ENCODE results near the gene CLEC10A.
"Not testable (repeated sequence)": the region's sequence is repeated elsewhere in the genome, so short reads cannot be mapped to it uniquely, and the experiment has no call there.

The CLEC10A gene, protein sequence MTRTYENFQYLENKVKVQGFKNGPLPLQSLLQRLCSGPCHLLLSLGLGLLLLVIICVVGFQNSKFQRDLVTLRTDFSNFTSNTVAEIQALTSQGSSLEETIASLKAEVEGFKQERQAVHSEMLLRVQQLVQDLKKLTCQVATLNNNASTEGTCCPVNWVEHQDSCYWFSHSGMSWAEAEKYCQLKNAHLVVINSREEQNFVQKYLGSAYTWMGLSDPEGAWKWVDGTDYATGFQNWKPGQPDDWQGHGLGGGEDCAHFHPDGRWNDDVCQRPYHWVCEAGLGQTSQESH

DNA sequence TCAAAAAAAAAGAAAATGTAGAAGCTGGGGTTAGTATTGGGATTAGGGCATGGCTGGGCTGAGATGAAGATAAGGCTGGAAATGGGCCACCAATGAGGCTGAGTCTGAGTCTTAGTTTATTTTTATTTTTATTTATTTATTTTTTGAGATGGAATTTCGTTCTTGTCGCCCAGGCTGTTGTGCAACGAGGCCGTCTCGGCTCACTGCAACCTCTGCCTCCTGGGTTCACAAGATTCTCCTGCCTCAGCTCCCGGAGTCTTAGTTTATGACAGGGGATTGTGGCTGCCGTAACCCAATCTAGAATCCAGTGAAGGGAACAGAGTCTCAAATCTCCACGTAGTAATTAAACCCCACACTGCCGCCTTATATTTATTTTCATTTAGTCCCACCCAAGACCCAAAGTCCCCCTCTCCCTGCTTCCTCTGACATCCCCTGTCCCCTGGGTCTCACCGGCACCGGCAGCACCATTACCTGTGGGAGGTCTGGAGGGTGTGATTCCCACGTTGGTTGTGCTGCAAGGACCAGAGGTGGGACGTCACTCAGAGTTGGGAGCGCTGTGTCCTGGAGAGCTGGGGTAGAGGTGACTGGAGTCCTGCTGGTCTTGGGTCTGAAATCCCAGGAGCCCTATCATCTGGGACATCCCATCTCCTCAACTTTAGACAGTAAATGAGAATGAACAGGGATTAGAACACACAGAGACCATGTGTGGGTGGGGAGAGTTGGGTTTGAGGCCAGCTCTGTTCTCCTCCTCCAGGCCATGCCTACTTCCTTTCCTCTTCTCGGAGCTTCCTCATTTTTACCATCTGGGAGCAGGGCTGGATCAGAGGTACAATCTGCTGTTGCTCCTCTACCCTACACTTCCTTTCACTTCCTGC is at the start of gene CLEC10A:
Gene CLEC10A (minus strand): TSS at position 671 of the 875 bp plus-strand sequence. CDS start 1,439 bp downstream, outside the sequence.
- DNase-seq: no peak

DNA sequence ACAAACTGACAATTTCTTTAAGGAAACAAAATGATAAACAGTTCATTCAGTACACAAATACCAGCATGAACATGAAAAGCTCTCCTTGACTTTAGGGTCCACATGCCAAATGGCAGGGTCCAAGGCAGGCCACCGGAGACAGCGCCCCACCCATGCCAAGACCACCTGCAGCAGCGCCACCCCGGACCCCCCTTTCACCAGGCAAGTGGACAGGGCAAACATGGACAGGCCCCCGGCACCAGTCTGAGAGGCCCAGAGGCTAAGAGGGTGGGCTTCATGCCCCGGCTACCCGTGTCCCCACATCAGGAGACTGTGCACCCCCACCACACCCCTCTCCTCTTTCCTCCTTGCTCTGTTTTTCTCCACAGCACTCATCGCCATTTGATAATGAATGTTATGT is 49.3 kb upstream of the CLEC10A start:
- no peak for DNase-seq

DNA sequence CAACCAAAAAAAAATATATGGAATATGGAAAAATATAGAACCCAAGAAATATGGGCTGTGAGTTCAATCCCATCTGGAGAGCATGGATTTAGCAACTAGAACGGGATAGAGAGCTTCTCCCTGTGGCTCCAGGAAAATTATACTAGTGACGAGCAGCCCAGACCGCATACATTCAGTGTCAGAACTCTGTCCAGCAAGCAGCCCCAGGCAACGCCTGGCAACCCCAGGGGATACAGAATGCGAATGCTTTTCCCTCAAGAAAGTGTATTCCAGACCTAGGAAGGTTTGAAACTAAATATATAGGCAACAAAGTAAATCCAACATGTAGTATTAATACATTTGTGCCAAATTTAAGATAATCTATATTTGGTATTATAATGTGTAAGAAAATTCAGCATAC is 48.1 kb upstream of the CLEC10A start:
- DNase-seq: no peak

DNA sequence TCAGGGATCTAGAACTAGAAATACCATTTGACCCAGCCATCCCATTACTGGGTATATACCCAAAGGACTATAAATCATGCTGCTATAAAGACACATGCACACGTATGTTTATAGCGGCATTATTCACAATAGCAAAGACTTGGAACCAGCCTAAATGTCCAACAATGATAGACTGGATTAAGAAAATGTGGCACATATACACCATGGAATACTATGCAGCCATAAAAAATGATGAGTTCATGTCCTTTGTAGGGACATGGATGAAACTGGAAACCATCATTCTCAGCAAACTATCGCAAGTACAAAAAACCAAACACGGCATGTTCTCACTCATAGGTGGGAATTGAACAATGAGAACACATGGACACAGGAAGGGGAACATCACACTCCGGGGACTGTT is 47.5 kb upstream of the CLEC10A start:
- DNase-seq: not testable (repeated sequence)

DNA sequence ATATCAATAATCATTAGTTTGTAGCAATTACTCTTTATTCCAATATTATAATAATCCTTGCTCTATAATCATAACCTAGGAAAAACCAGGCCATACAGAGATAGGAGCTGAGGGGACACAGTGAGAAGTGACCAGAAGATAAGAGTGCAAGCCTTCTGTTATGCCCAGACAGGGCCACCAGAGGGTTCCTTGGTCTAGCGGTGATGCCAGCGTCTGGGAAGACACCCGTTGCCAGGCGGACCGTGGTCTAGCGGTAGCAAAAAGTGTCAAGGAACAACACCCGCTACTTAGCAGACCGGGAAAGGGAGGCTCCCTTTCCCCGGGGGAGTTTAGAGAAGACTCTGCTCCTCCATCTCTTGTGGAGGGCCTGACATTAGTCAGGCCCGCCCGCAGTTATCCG is 46.3 kb upstream of the CLEC10A start:
- not testable (repeated sequence) for DNase-seq

DNA sequence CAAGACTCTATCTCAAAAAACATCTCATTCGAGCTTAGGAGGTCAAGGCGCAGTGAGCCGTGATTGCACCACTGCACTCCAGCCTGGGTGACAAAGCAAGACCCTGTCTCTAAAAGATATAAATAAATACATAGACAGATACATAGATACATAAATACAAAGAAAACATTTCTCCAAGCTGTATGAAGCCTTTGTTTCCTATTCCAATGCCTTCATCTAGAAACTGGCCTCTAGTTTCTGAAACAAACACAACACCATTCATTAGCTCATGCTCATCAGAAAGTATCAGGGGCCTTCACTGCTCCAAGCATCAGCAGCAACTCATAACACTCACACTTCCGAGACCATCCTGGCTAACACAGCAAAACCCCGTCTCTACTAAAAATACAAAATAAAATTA is 44.9 kb upstream of the CLEC10A start:
- no peak for DNase-seq

DNA sequence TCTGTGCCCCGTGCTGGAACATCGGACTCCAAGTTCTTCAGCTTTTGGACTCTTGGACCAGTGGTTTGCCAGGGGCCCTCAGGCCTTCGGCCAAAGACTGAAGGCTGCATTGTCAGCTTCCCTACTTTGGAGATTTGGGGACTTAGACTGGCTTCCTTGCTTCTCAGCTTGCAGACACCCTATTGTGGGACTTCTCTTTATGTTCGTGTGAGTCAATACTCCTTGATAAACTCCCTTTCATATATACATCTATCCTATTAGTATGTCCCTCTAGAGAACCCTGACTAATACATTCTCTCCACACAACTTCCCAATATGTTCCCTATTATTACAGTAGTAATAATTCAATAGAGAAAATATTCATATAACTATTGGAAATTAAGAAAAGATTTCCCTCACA is 43.8 kb upstream of the CLEC10A start:
- DNase-seq: no peak

DNA sequence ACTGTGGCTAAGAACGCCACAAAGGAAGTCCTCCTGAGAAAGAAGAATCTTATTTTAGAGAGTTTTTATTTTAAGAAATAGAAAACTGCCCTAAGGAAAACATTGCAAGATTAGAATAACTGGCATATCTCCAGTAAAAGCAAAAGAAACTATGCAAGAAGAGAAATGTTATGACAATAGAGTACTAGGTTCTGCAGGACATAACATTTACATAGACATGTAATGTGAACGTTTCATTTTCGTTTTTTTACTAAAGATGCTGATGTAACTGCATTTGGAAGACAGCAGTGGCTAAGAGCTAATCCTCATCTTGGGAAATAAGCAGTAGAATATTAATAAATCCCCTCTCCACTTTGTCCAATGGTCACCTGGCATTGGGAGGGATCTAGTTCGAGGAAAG is 42.3 kb upstream of the CLEC10A start:
- no peak for DNase-seq

DNA sequence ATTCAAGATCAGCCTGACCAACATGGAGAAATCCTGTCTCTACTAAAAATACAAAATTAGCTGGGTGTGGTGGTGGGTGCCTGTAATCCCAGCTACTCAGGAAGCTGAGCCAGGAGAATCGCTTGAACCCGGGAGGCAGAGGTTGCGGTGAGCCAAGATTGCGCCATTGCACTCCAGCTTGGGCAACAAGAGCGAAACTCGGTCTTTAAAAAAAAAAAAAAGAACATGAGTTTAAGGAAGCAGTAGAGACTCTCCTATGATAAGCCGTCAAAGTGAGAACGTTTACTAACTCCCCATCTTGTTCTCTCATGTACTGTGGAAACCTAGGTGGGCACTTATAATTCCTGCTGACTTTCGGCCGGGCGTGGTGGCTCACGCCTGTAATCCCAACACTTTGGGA is 40.6 kb upstream of the CLEC10A start:
- not testable (repeated sequence) for DNase-seq

DNA sequence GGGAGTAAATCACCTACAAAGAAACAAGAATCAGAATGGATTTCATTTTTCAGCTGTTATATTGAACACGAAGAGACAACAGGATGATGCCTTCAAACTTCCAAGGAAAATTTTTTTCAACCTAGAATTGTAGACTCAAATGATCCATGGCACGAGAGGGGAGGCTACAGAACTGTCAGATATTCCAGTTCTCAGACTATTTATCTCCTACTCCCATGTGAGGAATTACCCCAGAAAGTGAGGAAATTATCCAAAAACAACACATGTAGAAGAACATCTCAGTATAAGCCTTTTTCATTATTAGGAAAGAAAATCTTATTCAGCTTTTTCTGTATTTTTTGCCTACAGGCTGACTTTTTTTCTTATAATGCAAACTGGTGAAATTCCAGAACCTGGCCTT is 40.1 kb upstream of the CLEC10A start:
- no peak for DNase-seq

DNA sequence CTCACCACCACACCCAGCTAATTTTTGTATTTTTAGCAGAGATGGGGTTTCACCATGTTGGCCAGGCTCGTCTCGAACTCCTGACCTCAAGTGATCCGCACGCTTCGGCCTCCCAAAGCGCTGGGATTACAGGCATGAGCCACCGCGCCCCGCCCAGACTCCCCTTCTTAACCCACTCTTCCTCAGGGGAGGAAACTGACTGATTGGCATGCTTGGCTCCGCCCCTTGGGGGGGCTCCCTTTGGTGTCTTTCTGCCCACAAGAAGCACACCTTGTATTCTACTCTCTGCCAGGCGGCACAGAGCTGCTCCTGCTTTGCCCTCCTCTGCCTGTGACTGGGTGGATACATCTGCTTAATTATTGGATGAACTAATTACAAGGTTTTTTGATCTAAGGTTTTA is 39.3 kb upstream of the CLEC10A start:
- no peak for DNase-seq

DNA sequence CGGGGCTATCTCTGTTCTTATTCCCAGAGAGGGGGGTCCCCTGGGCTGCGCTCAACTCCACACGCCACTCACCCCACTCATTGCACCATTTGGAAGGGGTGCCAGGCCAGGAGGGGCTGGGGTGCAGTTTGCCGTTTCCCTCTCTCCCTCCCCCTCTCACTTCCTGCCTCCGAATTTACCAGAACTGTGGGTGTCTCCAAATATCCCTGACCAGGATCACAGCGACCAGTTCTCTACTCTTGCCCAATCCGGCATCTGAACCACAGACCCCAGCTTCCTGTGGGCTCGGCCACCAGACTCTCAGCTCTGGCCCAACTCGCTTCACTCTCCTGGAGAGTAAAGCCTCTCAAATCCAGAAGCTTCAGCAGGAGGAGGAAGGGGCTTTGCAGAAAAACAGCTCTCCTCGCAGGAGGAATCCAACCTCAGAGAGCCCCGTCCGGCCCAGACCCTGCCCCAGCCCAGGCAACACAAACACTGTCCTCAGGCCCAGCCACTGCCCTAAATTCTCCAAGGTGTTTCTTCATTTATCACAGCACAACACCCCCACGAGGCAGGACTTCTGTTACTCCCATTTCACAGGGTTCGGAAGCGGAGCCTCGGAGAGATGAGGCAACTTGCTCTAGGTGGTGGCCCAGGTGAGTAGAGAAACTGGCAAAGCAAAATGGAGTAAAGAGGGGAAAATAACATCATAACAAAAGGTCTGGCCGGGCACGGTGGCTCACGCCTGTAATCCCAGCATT is 35.0 kb upstream of the CLEC10A start:
- no peak for DNase-seq

DNA sequence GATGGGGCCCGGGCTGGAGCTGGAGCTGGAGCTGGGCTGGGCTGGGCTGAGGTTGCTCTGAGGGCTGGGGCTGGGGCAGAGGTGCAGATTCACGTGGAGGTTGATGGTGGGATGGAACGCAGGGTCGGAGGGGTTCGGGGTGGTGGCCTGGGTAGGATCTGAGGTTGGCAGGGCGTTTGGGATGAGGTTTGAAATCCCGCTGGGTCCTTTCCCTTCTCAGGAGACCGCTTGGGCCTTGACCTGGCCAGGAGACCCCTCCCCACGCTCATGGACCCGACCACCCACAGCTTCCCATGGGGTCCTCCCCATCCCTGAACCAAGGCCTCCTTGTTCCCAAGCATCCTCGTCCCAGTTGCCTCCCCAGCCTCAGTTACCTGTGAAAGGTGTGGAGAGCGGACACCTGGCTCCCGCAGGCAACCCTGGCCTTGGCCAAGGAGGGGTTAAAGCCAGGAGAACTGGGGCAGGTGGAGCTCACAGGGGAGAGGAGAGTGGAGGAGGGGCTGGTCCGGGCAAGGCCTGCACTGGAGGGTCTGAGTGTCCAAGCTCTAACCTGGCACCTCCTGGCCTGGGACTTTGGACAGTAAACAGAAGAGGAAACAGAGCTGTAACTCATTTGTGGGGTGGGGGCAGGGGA is 34.3 kb upstream of the CLEC10A start, which contains the start of gene ASGR2:
Gene ASGR2 (minus strand): TSS at position 582 of the 634 bp plus-strand sequence. CDS start 582 bp downstream, outside the sequence.
- DNase-seq: no peak

DNA sequence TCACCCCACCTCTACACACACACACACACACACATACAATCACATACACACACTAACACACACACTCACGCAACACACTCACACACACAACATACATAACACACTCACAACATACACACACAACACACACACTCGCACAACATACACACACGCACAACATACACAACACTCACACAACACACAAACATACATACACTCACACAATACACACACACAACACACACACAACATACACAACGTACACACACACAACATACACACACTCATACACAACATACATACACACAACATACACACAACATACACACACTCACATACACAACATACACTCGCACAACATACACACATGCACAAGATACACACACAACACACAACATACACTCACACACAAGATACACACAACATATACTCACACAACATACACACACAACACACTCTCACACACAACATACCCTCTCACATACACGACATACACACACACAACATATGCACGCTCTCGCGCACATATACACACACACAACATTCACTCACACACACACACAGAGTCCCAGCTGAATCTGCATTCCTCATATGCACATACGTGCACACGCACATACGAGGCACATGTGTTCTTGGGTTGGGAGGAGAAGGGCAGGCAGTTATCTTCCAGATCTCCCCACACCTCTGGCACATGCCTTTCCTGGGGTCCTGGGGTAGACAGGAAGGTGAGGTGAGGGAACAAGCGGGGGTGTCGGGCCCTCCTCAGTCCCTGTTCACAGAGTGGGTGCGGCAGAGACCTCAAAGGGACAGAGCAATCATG is 33.4 kb upstream of the CLEC10A start:
- DNase-seq: no peak

DNA sequence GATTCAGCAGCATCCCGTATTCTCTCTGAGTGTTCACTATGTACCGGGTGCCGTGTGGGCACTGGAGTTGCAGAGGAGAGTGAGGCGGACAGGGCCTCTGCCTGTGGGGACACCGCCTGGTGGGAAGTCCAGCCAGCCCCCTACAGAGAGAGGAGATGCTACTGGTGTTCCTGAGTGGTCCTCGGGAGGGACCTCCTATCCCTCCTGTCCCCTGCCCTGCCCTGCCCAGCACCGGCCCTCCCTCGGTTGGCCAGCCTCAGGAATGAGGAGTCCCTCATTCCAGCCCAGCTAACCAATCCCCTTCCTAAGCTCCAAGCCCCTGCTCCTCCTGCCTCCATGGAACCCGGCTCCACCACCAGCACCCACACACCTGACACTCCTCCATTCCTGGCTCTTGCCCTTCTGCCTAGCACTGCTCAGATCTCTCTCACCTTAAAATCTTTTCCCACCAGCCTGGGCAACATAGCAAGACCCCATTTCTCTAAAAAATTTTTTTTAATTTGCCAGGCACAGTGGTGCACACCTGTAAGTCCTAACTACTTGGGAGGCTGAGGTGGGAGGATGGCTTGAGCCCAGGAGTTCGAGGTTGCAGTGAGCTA is 32.6 kb upstream of the CLEC10A start:
- DNase-seq: no peak

DNA sequence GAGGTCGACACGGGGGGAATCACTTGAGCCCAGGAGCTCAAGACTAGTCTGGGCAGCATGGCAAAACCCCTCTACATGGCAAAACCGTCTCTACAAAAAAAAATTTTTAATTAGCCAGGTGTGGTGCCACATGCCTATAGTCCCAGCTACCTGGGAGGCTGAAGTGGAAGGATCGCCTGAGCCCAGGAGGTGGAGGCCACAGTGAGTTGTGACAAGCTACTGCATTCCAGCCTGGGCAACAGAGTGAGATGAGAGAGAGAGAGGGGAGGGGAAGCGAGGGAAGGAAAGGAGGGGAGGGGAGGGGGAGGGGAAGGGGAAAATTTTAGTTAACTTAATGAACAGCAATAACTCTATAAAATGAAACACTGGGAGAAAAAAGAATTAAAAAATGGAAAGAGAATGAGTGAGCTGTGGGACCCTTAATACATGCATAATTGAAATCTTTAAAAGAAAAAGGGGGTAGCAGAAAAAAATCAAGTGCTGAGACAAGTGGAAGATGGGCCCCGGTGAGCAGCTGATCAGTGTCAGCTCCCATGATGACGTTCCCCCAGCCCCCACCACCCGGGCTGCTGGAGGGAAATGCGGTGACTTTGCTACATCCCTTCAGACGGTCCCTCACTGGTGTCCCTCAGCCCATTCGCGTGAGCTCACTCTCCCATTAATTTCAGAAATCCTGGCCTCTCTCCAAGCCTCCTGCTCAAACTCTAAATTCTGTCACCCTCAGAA is 31.9 kb upstream of the CLEC10A start:
- no peak for DNase-seq

DNA sequence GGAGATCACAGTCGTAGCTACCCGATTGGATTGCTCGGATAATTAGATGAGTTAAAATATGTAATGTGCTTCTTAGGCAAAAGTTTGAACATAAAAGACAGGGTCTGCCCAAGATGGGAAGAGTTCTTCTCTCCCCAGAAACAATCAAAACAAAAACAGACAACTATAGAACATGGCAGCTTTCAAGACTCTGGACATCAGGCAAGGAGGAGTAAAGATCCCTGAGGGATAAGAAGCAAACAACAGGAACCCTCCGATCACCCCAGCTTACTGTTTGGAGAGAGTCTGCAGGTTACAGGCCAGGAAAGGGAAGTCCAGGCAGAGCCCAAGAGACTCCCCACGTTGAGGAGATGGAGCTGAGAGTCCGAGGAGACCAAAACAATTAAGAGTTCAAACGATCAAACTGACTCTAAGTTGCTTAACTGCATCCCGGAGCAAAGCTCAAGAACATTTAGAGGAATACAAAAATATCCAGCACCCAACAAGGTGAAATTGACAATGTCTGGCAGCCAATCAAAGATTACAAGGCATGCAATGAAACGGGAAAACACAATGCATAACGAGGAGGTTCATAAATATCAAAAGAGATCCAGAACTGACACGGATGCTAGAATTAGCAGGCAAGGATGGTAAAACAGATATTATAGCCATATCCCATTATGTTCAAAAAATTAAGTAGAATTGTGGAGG is 30.7 kb upstream of the CLEC10A start:
- DNase-seq: no peak

DNA sequence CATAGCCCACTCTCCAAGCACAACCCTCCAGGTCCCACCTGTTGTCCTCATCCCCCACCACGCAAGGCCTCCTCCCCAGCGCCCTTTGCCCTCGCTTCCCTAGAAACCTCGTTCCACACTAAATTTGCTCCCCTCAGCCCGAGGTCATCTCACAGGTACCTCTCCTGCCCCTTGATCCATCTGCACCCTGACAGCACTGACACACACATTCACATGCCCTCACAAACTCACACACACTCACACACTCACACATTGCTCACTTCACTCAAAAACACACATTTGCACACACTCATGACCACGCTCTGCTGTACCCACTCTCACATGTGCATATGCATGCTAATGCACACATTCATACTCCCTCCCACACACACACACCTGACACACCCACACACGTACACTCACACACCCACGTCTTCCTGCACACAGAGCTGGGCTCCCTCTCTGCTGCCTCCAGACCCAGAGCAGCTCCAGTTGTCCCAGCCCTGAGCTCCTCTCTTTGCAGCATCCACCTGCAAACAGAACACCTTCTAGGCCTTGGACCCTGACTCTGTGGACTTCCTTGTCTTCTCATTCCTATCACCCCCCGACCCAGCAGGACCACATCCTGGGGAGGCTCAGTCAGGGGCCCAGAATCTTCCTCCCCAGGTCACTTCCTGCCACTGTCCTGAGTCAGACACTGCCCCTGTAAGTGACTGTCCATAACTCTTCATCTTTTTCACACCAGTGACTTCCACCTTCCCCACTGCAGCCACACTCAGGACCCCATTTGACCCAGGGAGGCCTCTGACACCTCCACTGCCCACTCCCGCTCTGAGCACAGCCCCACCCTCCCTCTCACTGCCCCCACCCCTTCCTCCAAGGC is 29.6 kb upstream of the CLEC10A start:
- no peak for DNase-seq

DNA sequence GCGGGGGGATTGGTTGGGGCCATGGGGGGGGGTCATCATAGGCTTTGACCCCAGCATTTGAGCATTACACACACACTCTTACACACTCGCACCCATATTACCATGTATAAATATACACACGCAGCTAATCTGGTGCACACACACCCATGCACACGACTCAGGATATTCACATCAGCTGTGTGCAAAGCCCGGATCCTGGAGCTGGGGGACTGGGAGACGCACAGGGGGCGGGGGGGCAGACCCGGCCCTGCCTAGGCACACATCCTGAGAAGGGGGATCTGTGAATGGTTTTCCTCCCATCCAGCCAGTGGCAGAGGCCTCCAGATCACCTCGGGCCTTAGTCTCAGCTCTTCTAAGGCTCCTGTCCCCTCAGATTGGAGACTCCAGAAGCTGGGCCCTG is 28.9 kb upstream of the CLEC10A start:
- DNase-seq: no peak

Data from COR-L47 (cell line).